Stomach smooth muscle (tissue), 2 donors: ENCODE data around the gene ZDHHC11.
"Not testable (repeated sequence)": the region's sequence is repeated elsewhere in the genome, so short reads cannot be mapped to it uniquely, and the experiment has no call there.

Source experiments
- H3K27ac ChIP-seq: one replicate; pipeline ENCODE4 v1.7.0; 2013; ENCODE audit warnings: mild to moderate bottlenecking, low read length, inconsistent platforms
- H3K27me3 ChIP-seq, 2 donors: one replicate each; pipeline ENCODE4 v1.7.0; 2013; ENCODE audit warnings: low read length in 2 of 2; ENCODE audit not compliant: insufficient read depth in 2 of 2, control insufficient read depth in 1 of 2
- H3K36me3 ChIP-seq, 2 donors: one replicate each; pipeline ENCODE4 v1.7.0; 2013; ENCODE audit warnings: low read length in 2 of 2; ENCODE audit not compliant: control insufficient read depth in 2 of 2, insufficient read depth in 2 of 2
- H3K4me1 ChIP-seq: one replicate; pipeline ENCODE4 v1.7.0; 2013; ENCODE audit warnings: low read length; ENCODE audit not compliant: control insufficient read depth, insufficient read depth
- H3K4me3 ChIP-seq, 2 donors: one replicate each; pipeline ENCODE4 v1.7.0; 2013; ENCODE audit warnings: low read length in 2 of 2
- H3K9ac ChIP-seq, 2 donors: one replicate each; pipeline ENCODE4 v1.7.0; 2013; ENCODE audit warnings: low read length in 2 of 2, mild to moderate bottlenecking in 1 of 2
- H3K9me3 ChIP-seq, 2 donors: one replicate each; pipeline ENCODE4 v1.7.0; 2013; ENCODE audit warnings: low read length in 2 of 2; ENCODE audit not compliant: control insufficient read depth in 2 of 2
- donor health status: healthy.
- donor health status: Pancreatic carcinoma.

The ZDHHC11 gene

DNA sequence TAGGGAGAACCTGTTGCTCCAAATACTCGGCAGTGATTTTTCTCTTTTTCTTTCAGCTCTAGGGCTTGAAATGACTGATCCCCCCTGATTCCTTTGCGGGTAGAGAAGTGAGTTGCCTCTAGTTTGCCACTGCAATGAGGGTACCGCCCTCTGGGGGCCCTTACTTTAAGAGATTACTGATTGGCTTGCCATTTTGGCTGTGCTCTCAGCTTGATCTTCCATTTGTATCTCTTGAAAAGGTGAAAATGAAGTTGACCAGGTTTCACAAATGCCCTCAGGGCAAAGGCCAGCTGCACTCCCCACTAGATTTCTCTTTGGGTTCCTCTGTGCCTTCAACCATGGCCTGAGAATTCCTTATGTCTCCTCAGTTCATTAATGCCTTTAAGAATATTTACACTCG lies 52.8 kb downstream of the ZDHHC11 start:
- H3K4me1 ChIP-seq, H3K27ac ChIP-seq: not testable (repeated sequence)

GRCh38 chr5:795873-796272 lies 54.9 kb downstream of the ZDHHC11 start:
- H3K4me3 ChIP-seq, H3K27ac ChIP-seq, H3K9me3 ChIP-seq, H3K9ac ChIP-seq, H3K27me3 ChIP-seq, H3K4me1 ChIP-seq, H3K36me3 ChIP-seq: not testable (repeated sequence)

More for the DNA sequence above, 52.8 kb downstream of the ZDHHC11 start:
- not testable (repeated sequence) for H3K36me3 ChIP-seq, H3K9ac ChIP-seq, H3K9me3 ChIP-seq, H3K4me3 ChIP-seq, H3K27me3 ChIP-seq

- H3K4me3 ChIP-seq, H3K9me3 ChIP-seq, H3K27ac ChIP-seq, H3K9ac ChIP-seq, H3K27me3 ChIP-seq, H3K4me1 ChIP-seq, H3K36me3 ChIP-seq: not testable (repeated sequence)
These were observed 55.8 kb downstream of the ZDHHC11 start for GRCh38 chr5:794948-795347.

DNA sequence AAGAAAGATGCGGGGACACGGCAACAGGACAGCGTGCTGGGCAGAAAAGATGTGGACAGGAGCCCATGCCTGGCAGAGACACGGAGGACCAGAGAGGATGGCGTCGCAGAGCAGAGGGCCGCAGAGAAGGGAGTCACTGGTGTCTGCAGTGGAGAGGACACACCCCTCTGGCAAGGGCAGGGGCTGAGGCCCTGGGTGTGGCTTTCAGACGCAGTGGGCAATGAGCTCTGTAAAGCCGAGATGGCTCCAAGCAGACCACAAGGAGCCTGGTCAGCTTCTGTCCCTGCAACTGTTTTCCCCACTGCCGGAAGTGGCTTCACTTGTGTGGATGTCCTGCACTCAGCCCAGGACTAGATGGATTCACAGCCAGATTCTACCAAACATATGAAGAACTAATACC lies 62.1 kb downstream of the ZDHHC11 start:
- H3K27me3 ChIP-seq, H3K4me3 ChIP-seq, H3K9ac ChIP-seq, H3K36me3 ChIP-seq, H3K27ac ChIP-seq: not testable (repeated sequence)
- Histone ChIP-seq H3K9me3 (peaks cover 0 to 14% of the 10 kb centered on the region in 2 donors), H3K4me1 (peaks cover 10% of the 10 kb centered on the region)

- peaks cover 12% of the 10 kb centered on the region for H3K4me1 ChIP-seq
- peaks cover 0 to 14% of the 10 kb centered on the region in 2 donors for H3K9me3 ChIP-seq
- H3K27ac ChIP-seq, H3K36me3 ChIP-seq, H3K9ac ChIP-seq, H3K4me3 ChIP-seq, H3K27me3 ChIP-seq: not testable (repeated sequence)
These were observed 62.9 kb downstream of the ZDHHC11 start for GRCh38 chr5:787857-788233.

- H3K4me1 ChIP-seq, result peaks cover 12% of the 10 kb centered on the region
- not testable (repeated sequence) for H3K27ac ChIP-seq, H3K27me3 ChIP-seq, H3K4me3 ChIP-seq, H3K36me3 ChIP-seq, H3K9ac ChIP-seq
- peaks cover 0 to 14% of the 10 kb centered on the region in 2 donors for H3K9me3 ChIP-seq
These were observed 63.4 kb downstream of the ZDHHC11 start for GRCh38 chr5:787224-787856.

GRCh38 chr5:785181-785705 lies 65.5 kb downstream of the ZDHHC11 start:
- not testable (repeated sequence) for H3K27ac ChIP-seq
- peak overlapping the region; percentile 43 to 70 for H3K4me3 ChIP-seq

DNA sequence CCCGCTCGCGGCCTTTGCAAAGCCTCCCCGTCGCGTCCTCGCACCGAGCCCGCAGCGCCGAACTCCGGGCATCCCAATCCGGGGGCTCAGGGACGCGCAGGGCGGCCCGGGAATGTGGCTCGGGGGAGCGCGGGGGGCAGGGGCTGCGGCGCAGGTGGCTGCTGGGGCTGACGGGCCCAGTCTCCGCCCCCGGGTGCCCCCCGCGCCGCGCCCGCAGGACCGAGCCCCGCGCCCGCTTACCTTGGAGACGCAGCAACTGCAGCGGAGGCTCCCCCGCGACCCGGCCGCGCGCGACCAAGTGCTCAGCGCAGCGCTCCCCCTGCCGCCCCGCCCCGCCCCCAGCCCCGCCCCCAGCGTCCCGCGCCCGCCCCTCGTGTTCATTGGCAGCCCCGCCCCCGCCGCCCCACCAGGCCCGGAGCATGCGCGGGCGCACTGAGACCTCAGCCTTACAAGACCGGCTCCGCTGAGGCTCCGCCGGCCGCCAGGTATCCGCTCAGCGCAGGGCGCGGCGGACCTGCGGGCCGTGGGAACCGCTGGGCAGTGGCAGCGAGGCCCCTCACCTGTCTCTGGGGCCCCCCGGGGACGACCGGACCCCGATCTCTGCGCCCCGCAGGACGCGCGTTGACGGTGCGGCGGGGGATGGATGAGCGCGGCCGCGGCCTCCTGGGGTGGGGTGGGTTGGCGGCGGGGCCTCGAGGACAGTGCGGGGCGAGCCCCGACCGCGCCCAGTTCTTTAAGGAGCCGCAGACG lies 66.2 kb downstream of the ZDHHC11 start, which contains the start of gene ZDHHC11B:
Gene ZDHHC11B, minus strand, starts transcription at position 302 of the 750 bp plus-strand sequence. CDS start 17,810 bp downstream, outside the sequence.
- Histone ChIP-seq H3K4me3 (peak within 1 kb of the TSS; percentile 66 to 78), H3K4me1 (peaks cover 12% of the 10 kb centered on the region), H3K9ac (peak within 1 kb of the TSS in 1 of 2 donors; percentile 27)
- not testable (repeated sequence) for H3K9me3 ChIP-seq, H3K27ac ChIP-seq, H3K27me3 ChIP-seq, H3K36me3 ChIP-seq

More at GRCh38 chr5:785181-785705, 65.5 kb downstream of the ZDHHC11 start:
- Histone ChIP-seq H3K4me1 (peaks cover 12% of the 10 kb centered on the region), H3K9me3 (peaks cover 0 to 10% of the 10 kb centered on the region in 2 donors)
- not testable (repeated sequence) for H3K27me3 ChIP-seq, H3K36me3 ChIP-seq, H3K9ac ChIP-seq

GRCh38 chr5:783881-784427 lies 66.8 kb downstream of the ZDHHC11 start:
- peak overlapping the region; percentile 66 to 78 for H3K4me3 ChIP-seq
- not testable (repeated sequence) for H3K36me3 ChIP-seq, H3K9me3 ChIP-seq, H3K27me3 ChIP-seq, H3K27ac ChIP-seq
- H3K4me1 ChIP-seq, result peaks cover 12% of the 10 kb centered on the region
- H3K9ac ChIP-seq, result peak overlapping the region in 1 of 2 donors; percentile 27

GRCh38 chr5:783049-783802 lies 67.6 kb downstream of the ZDHHC11 start:
- H3K27me3 ChIP-seq, H3K36me3 ChIP-seq, H3K27ac ChIP-seq, H3K9ac ChIP-seq, H3K9me3 ChIP-seq: not testable (repeated sequence)
- Histone ChIP-seq H3K4me3 (peak overlapping the region; percentile 51 to 78), H3K4me1 (peaks cover 12% of the 10 kb centered on the region)
